GM12864 (cell line): ENCODE data around the gene ANK3.

Experiments
- DNase-seq: peaks from one replicate; pipeline ENCODE4 v3.0.0-alpha.2; 2011; ENCODE audit warnings: low read depth
- H3K4me3 ChIP-seq: 2 replicates; pipeline ENCODE4 v1.5.1; 2011; ENCODE audit warnings: mild to moderate bottlenecking, low read depth, low read length, control low read depth
- TF ChIP-seq, protein P1 (sequence below): IDR thresholded peaks from 2 replicates; pipeline ENCODE4 v1.5.1; 2011; ENCODE audit warnings: low read depth, mild to moderate bottlenecking, moderate library complexity, low read length, control low read depth, inconsistent platforms; ENCODE audit errors: missing control alignments

The ANK3 gene

GRCh38 chr10:60382946-60383681 lies 6.6 kb downstream of the ANK3 start:
- no peak for DNase-seq
- TF ChIP-seq, protein P1, sequence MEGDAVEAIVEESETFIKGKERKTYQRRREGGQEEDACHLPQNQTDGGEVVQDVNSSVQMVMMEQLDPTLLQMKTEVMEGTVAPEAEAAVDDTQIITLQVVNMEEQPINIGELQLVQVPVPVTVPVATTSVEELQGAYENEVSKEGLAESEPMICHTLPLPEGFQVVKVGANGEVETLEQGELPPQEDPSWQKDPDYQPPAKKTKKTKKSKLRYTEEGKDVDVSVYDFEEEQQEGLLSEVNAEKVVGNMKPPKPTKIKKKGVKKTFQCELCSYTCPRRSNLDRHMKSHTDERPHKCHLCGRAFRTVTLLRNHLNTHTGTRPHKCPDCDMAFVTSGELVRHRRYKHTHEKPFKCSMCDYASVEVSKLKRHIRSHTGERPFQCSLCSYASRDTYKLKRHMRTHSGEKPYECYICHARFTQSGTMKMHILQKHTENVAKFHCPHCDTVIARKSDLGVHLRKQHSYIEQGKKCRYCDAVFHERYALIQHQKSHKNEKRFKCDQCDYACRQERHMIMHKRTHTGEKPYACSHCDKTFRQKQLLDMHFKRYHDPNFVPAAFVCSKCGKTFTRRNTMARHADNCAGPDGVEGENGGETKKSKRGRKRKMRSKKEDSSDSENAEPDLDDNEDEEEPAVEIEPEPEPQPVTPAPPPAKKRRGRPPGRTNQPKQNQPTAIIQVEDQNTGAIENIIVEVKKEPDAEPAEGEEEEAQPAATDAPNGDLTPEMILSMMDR: no peak
- H3K4me3 ChIP-seq: no peak overlapping the region

DNA sequence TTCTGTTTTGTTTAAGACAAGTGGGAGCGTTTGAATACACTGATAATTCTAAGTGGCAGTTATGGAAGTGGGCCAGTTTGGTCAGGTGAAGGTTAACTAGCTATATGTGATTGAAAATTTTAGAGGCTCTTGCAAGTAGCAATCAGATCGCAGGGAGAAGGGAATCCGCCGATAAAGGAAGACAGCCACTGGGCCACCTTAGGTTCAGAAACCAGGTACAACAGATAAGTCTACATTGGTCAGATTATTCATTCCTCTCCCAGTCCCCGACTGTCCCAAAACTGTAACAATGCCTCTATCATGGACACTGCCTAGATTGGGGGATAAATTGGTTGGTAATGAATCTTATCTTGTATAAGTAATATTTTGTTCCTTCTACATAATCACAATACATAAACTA lies 8.9 kb downstream of the ANK3 start:
- H3K4me3 ChIP-seq: no peak overlapping the region
- TF ChIP-seq, protein P1: no peak
- DNase-seq: no peak

- no peak overlapping the region for H3K4me3 ChIP-seq
- no peak for DNase-seq
- TF ChIP-seq, protein P1: no peak
Measured at GRCh38 chr10:60377955-60378354, 11.7 kb downstream of the ANK3 start.

DNA sequence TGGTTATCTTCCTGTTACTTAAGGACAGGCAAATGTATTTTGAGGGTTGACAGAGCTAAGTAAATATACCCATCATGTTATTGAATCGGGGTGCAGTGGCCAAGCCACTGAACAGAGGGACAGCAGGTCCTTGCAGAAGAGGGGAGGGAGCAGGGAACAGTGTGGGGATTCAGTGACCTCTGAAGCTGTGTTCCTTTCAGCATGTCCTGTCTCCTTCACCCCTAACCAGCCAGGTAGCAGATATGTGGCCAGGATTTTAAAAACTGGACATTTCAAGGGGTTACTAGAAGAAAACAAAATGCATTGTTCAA lies 12.7 kb downstream of the ANK3 start:
- H3K4me3 ChIP-seq: no peak overlapping the region
- DNase-seq: no peak
- TF ChIP-seq, protein P1: no peak

DNA sequence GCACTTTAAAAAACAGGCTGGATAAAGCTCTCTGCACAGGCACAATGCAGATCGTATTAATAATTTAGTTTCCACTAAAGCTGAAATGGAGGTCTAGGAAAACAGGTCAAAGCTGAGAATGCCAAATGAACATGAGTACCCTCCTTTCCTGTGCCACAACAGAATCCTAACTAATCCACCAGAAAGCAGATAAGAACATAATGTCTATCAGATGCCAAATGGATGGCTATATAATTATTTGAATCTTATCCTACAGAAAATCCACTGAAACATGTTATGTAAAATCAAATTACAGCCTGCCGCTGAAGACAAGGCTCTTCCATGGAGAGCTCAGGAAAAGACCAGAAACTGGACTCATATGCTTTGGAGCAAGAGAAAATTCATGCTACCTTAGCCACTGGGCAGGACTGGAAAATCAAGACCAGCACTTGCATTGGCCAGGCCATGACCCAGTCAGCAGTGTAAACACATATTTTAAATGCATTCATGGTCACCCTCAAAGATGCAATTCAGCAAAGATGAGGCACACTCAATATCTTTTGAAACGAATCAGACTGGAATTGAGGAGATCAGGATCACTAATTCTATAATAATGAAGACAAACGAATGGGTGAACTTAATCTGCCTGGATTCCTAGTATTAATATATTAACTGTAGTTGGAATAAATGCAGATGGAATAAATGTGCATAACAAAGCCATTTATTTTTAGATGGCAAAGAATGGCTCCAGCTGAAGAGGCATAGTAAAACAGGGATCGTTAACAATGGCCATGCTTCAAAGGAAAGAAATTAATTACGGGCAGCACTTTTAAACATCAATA lies 13.2 kb downstream of the ANK3 start:
- no peak for DNase-seq
- H3K4me3 ChIP-seq: no peak overlapping the region
- TF ChIP-seq, protein P1: no peak

- TF ChIP-seq, protein P1: no peak
- H3K4me3 ChIP-seq: no peak overlapping the region
- no peak for DNase-seq
Measured at GRCh38 chr10:60375293-60376004, 14.2 kb downstream of the ANK3 start.
